Subcutaneous adipose tissue (tissue), 4 donors: ENCODE measurements around the gene ERC2. TPM values are rescaled to one million over a fixed set of nuclear protein-coding genes. Genes with fewer than 3 reads are reported as not detected.

Experiments
- CTCF ChIP-seq: fragments of 450-650 bp; IDR thresholded peaks from one replicate; pipeline ENCODE4 v1.5.1; 2016; ENCODE audit warnings: low read depth, mild to moderate bottlenecking, control low read depth, antibody characterized with exemption, moderate library complexity
- total RNA-seq, 4 donors: library from RNA; depleted of rRNA; stranded (reverse); fragments of >200 nt; gene quantifications; one replicate each; pipeline ENCODE4 v1.1.0, GENCODE V29; 2016

Gene ERC2
- total RNA-seq, 4 donors from 2014 or later = 1.1 TPM; not detected in 3

- no peak for TF ChIP-seq CTCF
These were observed 230.0 kb downstream of the ERC2 start for GRCh38 chr3:56238299-56238698.

- no peak for TF ChIP-seq CTCF
These were observed 234.5 kb downstream of the ERC2 start for GRCh38 chr3:56233742-56234141.

GRCh38 chr3:56229311-56229710 is 239.0 kb downstream of the ERC2 start:
- TF ChIP-seq CTCF = no peak

GRCh38 chr3:56222866-56223265 is 245.4 kb downstream of the ERC2 start:
- no peak for TF ChIP-seq CTCF

- TF ChIP-seq CTCF = no peak
These were observed 248.1 kb downstream of the ERC2 start for GRCh38 chr3:56219894-56220805.

- TF ChIP-seq CTCF = no peak
These were observed 258.1 kb downstream of the ERC2 start for GRCh38 chr3:56209982-56210751.

GRCh38 chr3:56207922-56208321 is 260.3 kb downstream of the ERC2 start:
- no peak for TF ChIP-seq CTCF
